T-helper 17 cell (primary cell): ENCODE data around the gene CENPV. TPM values are rescaled to one million over a fixed set of nuclear protein-coding genes. Genes with fewer than 3 reads are reported as not detected.

Source experiments
- ATAC-seq: fragments of 150-1000 bp; cut with Tn5 transposase; 2 replicates; pipeline ENCODE4 v1.10.0; 2021; ENCODE audit warnings: mild to moderate bottlenecking, moderate library complexity
- DNase-seq, 3 donors: peaks; one replicate each; pipeline versions ENCODE4 v3.0.0 to v3.0.0-alpha.2; 2020 to 2021
- H3K9me3 ChIP-seq: one replicate; pipeline ENCODE4 v1.7.0; 2013; ENCODE audit warnings: low read length, mild to moderate bottlenecking; ENCODE audit not compliant: control insufficient read depth, poor library complexity, severe bottlenecking
- H3K27ac Mint-ChIP-seq: one replicate; pipeline ENCODE4 v1.8.0; 2022; ENCODE audit warnings: mild to moderate bottlenecking, moderate library complexity, mixed read lengths
- H3K27me3 Mint-ChIP-seq: one replicate; pipeline ENCODE4 v1.8.0; 2022; ENCODE audit warnings: mixed read lengths
- H3K36me3 Mint-ChIP-seq: one replicate; pipeline ENCODE4 v1.8.0; 2022; ENCODE audit warnings: low read depth, mixed read lengths
- H3K4me1 Mint-ChIP-seq: one replicate; pipeline ENCODE4 v1.8.0; 2022; ENCODE audit warnings: mild to moderate bottlenecking, mixed read lengths
- H3K4me3 Mint-ChIP-seq: one replicate; pipeline ENCODE4 v1.8.0; 2022; ENCODE audit warnings: mild to moderate bottlenecking, moderate library complexity, mixed read lengths
- total RNA-seq, 4 donors: library from RNA in 2 of 4; stranded (reverse) in 2 of 4; gene quantifications; one replicate each; pipeline ENCODE4 v1.2.3 and lab custom pipeline; 2022 to 2026

CENPV gene
- total RNA-seq, 2 donors from 2014 or later = 6.9 to 9.2 TPM

- Mint-ChIP-seq H3K27ac (peak overlapping the region; percentile 47), H3K4me1 (peaks cover 8% of the 10 kb centered on the region), H3K36me3 (no peaks in the 10 kb centered on the region), H3K4me3 (no peak overlapping the region), H3K27me3 (no peaks in the 10 kb centered on the region)
- ATAC-seq (no peak), DNase-seq (no peak)
- no peaks in the 10 kb centered on the region for H3K9me3 ChIP-seq
Measured at GRCh38 chr17:16349431-16349830, 3.8 kb downstream of the CENPV start.

DNA sequence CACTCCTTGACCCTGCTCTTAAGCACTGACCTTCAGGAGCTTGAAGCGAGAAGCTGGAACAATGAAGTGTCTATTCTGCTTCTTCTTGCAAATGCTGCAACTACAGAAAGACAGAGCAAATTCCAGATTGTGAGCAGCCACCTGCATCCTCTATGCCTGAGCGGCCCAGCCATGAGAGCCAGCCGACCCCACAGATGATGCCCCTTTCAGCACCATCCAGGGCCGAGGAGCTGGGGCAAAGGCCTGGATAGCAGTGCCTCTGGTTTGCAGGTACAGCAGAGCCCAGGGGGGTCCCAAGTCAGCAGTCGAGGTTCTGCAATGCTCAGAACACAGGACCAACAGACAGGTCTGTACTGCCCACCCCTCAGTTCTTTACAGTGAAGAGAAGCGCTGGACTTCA lies 4.7 kb downstream of the CENPV start:
- DNase-seq (no peak), ATAC-seq (no peak)
- no peaks in the 10 kb centered on the region for H3K9me3 ChIP-seq
- Mint-ChIP-seq H3K4me1 (peaks cover 11% of the 10 kb centered on the region), H3K27ac (no peak overlapping the region), H3K36me3 (no peaks in the 10 kb centered on the region), H3K27me3 (no peaks in the 10 kb centered on the region), H3K4me3 (no peak overlapping the region)

- no peak for ATAC-seq
- Mint-ChIP-seq H3K4me3 (no peak overlapping the region), H3K36me3 (no peaks in the 10 kb centered on the region), H3K27me3 (no peaks in the 10 kb centered on the region), H3K27ac (no peak overlapping the region), H3K4me1 (peaks cover 2% of the 10 kb centered on the region)
- no peaks in the 10 kb centered on the region for H3K9me3 ChIP-seq
- no peak for DNase-seq
Measured at GRCh38 chr17:16346721-16347271, 6.5 kb downstream of the CENPV start.

- Mint-ChIP-seq H3K27ac (no peak overlapping the region), H3K4me1 (peaks cover 2% of the 10 kb centered on the region), H3K27me3 (no peaks in the 10 kb centered on the region), H3K4me3 (no peak overlapping the region), H3K36me3 (no peaks in the 10 kb centered on the region)
- no peak for DNase-seq
- ATAC-seq = no peak
- no peaks in the 10 kb centered on the region for H3K9me3 ChIP-seq
Measured at GRCh38 chr17:16345565-16345964, 7.7 kb downstream of the CENPV start.

GRCh38 chr17:16343569-16343968 lies 9.7 kb downstream of the CENPV start:
- no peak for DNase-seq
- no peaks in the 10 kb centered on the region for H3K9me3 ChIP-seq
- ATAC-seq = no peak
- Mint-ChIP-seq H3K36me3 (no peaks in the 10 kb centered on the region), H3K27me3 (no peaks in the 10 kb centered on the region), H3K4me1 (peaks cover 2% of the 10 kb centered on the region), H3K4me3 (no peak overlapping the region), H3K27ac (no peak overlapping the region)

DNA sequence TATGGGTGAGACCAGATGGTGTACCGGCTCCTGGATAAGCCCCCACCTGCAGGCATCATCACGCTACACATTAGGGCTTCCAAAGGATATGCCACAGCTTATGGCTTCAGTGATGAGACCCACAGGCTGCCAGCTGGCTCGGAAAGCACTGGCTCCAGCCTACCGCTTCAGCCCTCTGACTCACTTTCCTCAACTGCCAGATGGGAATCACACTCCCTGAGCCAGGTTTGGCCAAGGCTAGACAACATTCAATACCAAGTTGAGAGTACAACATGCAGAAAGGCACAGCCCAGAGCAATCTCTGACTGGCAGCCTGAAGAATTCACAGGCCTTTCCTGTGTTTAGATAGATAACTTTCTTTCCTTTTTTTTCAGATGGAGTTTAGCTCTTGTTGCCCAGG lies 10.3 kb downstream of the CENPV start:
- H3K27me3 Mint-ChIP-seq = no peaks in the 10 kb centered on the region
- no peak overlapping the region for H3K27ac Mint-ChIP-seq
- peaks cover 2% of the 10 kb centered on the region for H3K4me1 Mint-ChIP-seq
- H3K4me3 Mint-ChIP-seq = no peak overlapping the region
- no peaks in the 10 kb centered on the region for H3K36me3 Mint-ChIP-seq
- no peaks in the 10 kb centered on the region for H3K9me3 ChIP-seq
- ATAC-seq (no peak), DNase-seq (no peak)

DNA sequence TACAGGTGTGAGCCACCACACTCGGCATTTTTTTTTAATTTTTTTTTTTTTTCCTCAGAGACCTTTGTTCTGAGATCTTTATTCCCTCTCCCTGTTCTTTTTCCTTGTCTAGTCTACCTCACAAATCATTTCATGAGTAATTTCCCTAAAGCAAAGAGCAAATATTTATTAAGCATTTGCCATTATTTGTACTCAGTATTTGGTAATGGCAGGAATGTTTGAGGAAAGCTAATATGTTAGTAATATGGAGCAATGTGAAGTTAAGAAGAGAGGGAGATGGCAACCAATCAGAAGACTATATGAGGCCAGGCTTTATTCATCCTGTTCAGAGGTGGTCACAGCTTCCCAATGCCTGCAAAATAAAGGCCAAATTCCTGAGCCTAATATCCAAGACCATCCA lies 13.3 kb downstream of the CENPV start:
- Mint-ChIP-seq H3K27me3 (no peaks in the 10 kb centered on the region), H3K4me1 (peaks cover 2% of the 10 kb centered on the region), H3K27ac (no peak overlapping the region), H3K4me3 (no peak overlapping the region), H3K36me3 (no peaks in the 10 kb centered on the region)
- no peaks in the 10 kb centered on the region for H3K9me3 ChIP-seq
- DNase-seq (no peak), ATAC-seq (no peak)

DNA sequence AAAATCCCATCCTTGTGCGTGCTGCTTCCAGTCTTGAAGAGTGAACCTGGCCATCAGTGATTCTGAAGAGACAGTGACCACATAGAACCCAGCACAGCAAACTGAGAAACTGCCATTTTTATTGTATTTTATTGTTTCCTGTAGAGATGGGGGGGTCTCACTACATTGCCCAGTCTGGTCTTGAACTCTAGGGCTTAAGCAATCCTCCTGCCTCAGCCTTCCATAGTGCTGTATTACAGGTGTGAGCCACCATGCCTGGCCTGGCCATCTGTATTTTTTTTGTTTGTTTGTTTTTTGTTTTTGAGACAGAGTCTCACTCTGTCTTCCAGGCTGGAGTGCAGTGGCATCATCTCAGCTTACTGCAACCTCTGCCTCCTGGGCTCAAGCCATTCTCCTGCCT lies 13.9 kb downstream of the CENPV start:
- H3K27ac Mint-ChIP-seq = no peak overlapping the region
- DNase-seq (no peak), ATAC-seq (no peak)
- H3K36me3 Mint-ChIP-seq = no peaks in the 10 kb centered on the region
- H3K4me3 Mint-ChIP-seq = no peak overlapping the region
- H3K9me3 ChIP-seq = no peaks in the 10 kb centered on the region
- no peaks in the 10 kb centered on the region for H3K27me3 Mint-ChIP-seq
- peaks cover 2% of the 10 kb centered on the region for H3K4me1 Mint-ChIP-seq

- H3K9me3 ChIP-seq = no peaks in the 10 kb centered on the region
- Mint-ChIP-seq H3K27ac (no peak overlapping the region), H3K4me1 (no peaks in the 10 kb centered on the region), H3K27me3 (no peaks in the 10 kb centered on the region), H3K36me3 (no peaks in the 10 kb centered on the region), H3K4me3 (no peak overlapping the region)
- no peak for ATAC-seq
- no peak for DNase-seq
Measured at GRCh38 chr17:16338391-16338790, 14.9 kb downstream of the CENPV start.

DNA sequence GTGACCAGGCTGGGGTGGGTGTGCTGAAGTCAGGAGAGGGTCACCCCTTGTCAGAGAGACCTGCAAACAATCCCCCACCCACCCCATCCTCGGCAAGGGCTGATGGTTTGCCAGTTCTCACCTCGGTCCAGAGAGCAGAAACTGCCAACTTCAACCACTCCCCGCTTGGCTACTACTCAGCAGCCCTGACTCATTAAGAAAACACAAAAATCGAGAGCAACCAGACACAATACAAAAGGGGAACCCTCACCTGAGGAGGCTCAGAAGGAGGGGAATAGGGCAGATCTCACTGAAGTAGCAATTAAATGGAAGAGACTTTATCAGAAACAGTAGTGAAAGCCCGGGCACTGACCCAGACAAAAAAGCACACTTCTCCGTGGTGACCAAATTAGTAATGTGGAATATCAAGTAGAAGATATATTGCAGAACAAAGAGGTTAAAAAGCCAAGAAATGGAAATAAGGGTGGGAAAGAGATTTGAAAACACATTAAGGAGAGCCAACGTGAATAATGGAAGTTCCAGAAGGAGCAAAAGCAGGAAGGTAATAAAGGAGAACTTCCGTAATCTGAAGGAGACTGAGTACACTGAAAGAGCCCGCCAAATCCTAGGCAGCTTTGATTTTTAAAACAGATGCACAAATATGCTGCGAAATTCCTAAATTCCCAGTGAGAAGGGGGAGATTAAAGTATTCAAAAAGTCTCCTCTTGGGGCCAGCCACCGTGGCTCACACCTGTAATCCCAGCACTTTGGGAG lies 23.6 kb downstream of the CENPV start:
- Mint-ChIP-seq H3K4me3 (no peak overlapping the region), H3K27ac (no peak overlapping the region), H3K27me3 (no peaks in the 10 kb centered on the region), H3K4me1 (peaks cover 4% of the 10 kb centered on the region), H3K36me3 (peaks cover 2% of the 10 kb centered on the region)
- no peaks in the 10 kb centered on the region for H3K9me3 ChIP-seq
- ATAC-seq (no peak), DNase-seq (no peak)

- no peak for ATAC-seq
- H3K9me3 ChIP-seq = no peaks in the 10 kb centered on the region
- Mint-ChIP-seq H3K4me3 (no peak overlapping the region), H3K27ac (no peak overlapping the region), H3K4me1 (peaks cover 4% of the 10 kb centered on the region), H3K27me3 (no peaks in the 10 kb centered on the region), H3K36me3 (peaks cover 2% of the 10 kb centered on the region)
- DNase-seq = no peak
Measured at GRCh38 chr17:16328997-16329396, 24.3 kb downstream of the CENPV start.

GRCh38 chr17:16327018-16327417 lies 26.3 kb downstream of the CENPV start:
- no peaks in the 10 kb centered on the region for H3K9me3 ChIP-seq
- H3K4me1 Mint-ChIP-seq = peaks cover 4% of the 10 kb centered on the region
- no peak overlapping the region for H3K4me3 Mint-ChIP-seq
- ATAC-seq (no peak), DNase-seq (no peak)
- H3K36me3 Mint-ChIP-seq = peaks cover 4% of the 10 kb centered on the region
- no peak overlapping the region for H3K27ac Mint-ChIP-seq
- no peaks in the 10 kb centered on the region for H3K27me3 Mint-ChIP-seq

GRCh38 chr17:16325964-16326363 lies 27.3 kb downstream of the CENPV start:
- DNase-seq = no peak
- ATAC-seq = no peak
- H3K36me3 Mint-ChIP-seq = peaks cover 4% of the 10 kb centered on the region
- no peaks in the 10 kb centered on the region for H3K9me3 ChIP-seq
- no peak overlapping the region for H3K4me3 Mint-ChIP-seq
- H3K4me1 Mint-ChIP-seq = peaks cover 4% of the 10 kb centered on the region
- H3K27ac Mint-ChIP-seq = no peak overlapping the region
- H3K27me3 Mint-ChIP-seq = no peaks in the 10 kb centered on the region

GRCh38 chr17:16322636-16323035 lies 30.6 kb downstream of the CENPV start:
- Mint-ChIP-seq H3K27me3 (no peaks in the 10 kb centered on the region), H3K4me3 (no peak overlapping the region), H3K36me3 (peaks cover 4% of the 10 kb centered on the region)

More at GRCh38 chr17:16322636-16323035, 30.6 kb downstream of the CENPV start:
- H3K4me1 Mint-ChIP-seq = no peaks in the 10 kb centered on the region
- no peak for ATAC-seq
- DNase-seq = no peak
- no peak overlapping the region for H3K27ac Mint-ChIP-seq
- H3K9me3 ChIP-seq = no peaks in the 10 kb centered on the region
